PC-9 (cell line): ENCODE data around the gene MINDY1.

Experiments used
- EZH2 ChIP-seq: fragments of 200-600 bp; sonication (generic); IDR thresholded peaks from 2 replicates; pipeline ENCODE4 v1.8.0; 2017; ENCODE audit warnings: antibody characterized with exemption, low read depth
- TF ChIP-seq, protein P1 (sequence below): fragments of 200-600 bp; sonication (generic); conservative IDR thresholded peaks from 2 replicates; pipeline ENCODE4 v1.6.1; 2017; ENCODE audit warnings: mixed run types, antibody characterized with exemption, mild to moderate bottlenecking, moderate library complexity

DNA sequence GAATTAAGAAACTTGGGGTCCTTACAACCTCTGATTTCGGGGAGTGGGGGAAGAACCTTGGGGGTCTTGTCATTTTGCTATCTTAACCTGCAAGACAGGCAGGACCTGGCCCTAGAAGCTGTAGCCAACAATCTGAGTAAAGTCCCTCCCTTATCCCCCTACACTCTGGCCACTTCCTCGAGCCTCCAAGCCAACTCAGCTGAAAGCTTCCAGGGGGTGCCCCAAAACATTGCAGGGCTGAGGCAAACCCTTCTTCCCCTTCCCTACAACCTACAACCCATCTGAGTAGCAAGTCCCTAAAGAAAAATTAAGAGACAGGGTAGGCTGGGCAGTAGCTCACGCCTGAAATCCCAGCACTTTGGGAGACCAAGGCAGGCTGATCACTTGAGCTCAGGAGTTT is 37.1 kb downstream of the MINDY1 start:
- TF ChIP-seq, protein P1, sequence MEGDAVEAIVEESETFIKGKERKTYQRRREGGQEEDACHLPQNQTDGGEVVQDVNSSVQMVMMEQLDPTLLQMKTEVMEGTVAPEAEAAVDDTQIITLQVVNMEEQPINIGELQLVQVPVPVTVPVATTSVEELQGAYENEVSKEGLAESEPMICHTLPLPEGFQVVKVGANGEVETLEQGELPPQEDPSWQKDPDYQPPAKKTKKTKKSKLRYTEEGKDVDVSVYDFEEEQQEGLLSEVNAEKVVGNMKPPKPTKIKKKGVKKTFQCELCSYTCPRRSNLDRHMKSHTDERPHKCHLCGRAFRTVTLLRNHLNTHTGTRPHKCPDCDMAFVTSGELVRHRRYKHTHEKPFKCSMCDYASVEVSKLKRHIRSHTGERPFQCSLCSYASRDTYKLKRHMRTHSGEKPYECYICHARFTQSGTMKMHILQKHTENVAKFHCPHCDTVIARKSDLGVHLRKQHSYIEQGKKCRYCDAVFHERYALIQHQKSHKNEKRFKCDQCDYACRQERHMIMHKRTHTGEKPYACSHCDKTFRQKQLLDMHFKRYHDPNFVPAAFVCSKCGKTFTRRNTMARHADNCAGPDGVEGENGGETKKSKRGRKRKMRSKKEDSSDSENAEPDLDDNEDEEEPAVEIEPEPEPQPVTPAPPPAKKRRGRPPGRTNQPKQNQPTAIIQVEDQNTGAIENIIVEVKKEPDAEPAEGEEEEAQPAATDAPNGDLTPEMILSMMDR = no peak
- no peak for TF ChIP-seq EZH2
